CD4-positive, alpha-beta T cell treated with Interleukin-4 for 1 hour (primary cell): ENCODE data around the gene FADD.

Experiments used
- DNase-seq, 2 donors: peaks; one replicate each; pipeline ENCODE4 v3.0.0-alpha.2; 2020 to 2022

FADD gene

DNA sequence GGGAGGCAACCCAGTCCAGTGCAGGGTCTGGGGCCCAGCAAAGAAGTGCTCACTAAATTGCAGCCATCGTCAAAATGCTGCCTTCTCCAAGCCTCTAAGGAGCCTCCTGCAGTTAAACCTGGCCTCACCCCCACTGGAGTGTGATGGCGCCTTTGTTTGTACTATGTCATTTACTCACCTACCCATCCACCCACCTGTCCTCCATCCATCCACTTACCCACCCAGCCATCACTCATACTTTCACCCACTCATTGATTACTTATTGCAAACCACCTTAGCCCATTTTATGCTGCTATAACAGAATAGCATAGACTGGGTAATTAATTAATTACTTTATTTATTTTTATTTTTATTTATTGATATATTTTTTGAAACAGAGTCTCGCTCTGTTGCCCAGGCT is 38.6 kb downstream of the FADD start:
- DNase-seq = no peak

- DNase-seq = no peak
Measured at GRCh38 chr11:70242885-70243284, 39.8 kb downstream of the FADD start.

DNA sequence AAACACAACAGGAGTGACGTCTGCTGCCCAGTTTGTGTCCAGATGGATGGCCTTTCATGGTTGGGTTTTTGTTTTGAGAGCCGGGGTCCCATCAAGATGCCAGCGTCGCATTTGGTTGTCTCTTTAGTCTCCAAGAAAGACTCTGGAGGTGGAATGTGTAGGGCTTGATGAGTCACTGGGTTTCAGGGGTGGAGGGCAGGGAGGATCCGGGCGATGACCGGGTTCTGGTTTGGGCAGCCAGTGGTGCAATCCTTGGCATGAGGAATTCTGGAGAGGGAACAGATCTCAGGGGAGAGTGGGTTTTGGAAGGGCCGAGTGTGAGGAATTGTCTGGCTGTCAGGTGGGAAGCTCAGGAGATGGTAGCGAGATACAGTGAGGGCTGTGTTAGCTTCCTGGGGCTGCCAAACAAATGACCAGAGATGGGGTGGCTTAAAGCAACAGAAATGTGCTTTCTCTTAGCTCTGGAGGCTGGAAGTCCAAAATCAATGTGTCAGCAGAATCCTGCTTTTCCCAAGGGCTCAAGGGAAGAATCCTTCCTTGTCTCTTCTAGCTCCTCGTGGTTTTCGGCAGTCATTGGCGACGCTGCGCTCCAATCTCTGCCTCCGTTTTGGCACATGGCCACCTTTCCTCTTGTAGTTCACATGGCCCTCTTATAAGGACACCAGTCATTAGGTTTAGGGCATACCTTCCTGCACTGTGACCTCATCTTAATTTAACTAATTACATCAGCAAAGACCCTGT is 41.0 kb downstream of the FADD start:
- DNase-seq = no peak

GRCh38 chr11:70244698-70245097 is 41.6 kb downstream of the FADD start:
- DNase-seq = no peak

GRCh38 chr11:70246196-70246595 is 43.1 kb downstream of the FADD start:
- no peak for DNase-seq

GRCh38 chr11:70247042-70247709 is 44.1 kb downstream of the FADD start:
- DNase-seq = no peak

GRCh38 chr11:70247710-70248072 is 44.6 kb downstream of the FADD start:
- DNase-seq = no peak

DNA sequence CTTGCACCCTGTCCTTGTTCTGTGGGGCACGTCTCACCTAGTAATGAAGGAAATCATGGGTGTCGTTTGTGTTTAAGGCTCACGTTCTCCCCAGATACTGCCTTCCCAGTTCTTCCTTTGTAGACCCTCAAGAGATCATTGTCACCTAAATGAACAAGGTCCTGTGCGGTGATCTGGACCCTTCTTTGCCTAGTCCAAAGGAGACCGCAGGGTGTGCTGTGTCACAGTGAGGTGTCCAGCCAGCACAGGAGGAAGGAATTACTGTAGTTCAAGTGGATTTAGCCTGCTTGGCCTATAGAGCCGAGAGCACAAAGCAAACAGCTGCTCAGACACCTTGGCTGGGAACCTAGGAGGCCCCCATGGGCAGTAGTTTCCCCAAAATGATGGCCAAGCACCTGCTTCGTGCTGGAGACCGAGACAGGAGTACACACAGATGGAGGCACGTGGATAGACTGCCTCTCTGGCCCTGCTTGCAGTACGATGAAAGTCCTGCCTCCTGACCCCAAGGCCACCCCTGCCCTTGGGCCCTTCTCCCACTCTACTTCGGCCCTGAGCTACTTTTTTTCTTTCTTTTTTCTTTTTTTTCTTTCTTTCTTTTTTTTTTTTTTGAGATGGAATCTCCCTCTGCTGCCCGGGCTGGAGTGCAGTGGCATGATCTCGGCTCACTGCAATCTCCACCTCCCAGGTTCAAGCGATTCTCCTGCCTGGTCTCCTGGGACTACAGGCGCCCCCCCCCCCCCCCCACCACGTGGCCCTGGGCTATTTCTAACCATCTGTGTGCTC is 48.0 kb downstream of the FADD start:
- DNase-seq = no peak

DNA sequence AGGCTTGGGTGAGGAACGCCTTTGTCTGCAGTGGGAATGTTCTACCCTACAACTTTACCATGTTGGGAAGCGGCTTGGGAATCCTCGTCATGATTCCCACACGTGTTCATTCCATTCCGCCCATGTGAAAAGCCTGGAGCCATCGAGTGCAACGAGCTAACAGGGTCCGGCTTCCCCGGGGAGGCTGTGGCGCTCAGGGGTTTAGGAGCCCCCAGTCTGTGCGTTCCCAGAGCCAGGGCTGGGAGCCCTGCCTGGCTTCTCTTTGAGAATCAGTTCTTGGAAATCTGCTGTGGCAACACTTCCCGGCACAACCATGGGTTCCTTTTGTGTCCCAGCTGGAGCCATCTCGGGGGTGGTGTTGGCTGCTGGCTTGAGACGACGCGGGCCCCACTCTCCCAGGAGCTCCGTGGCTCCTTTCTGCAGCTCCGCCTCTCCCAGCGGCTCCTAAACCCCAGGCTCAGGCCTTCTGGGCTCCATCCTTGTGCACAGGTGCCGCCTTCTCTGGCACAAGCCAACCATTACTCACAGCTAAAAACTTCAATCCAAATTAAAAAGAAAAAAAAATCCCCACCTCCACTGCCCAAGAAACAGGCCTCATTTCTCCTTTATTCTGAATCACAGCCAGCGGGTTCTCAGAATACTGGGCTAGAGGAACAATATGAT is 48.7 kb downstream of the FADD start:
- no peak for DNase-seq

DNA sequence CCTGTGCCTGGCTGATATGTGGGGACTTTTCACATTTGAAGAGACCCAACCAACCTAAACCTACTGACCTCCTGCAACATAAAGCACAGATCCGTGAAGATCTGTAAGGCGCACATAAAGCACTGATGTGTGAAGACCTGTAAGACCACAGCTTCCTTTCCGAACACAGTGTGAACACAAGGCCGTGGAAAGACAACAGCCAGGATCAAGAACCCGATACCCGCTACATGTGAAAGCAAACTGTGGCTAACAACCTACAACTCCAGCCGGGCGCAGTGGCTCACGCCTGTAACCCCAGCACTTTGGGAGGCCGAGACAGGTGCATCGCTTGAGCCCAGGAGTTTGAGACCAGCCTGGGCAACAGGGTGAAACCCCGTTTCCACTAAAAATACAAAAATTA is 49.7 kb downstream of the FADD start:
- no peak for DNase-seq

GRCh38 chr11:70255477-70256116 is 52.5 kb downstream of the FADD start:
- no peak for DNase-seq
